K562 (cell line): ENCODE measurements around the gene VWA1. TPM values are rescaled to one million over a fixed set of nuclear protein-coding genes. Genes with fewer than 3 reads are reported as not detected.

Source experiments
- E4F1 ChIP-seq: fragments of 250-450 bp; sonication (Bioruptor Pico); IDR thresholded peaks from 2 replicates; pipeline ENCODE4 v1.5.0; 2021; ENCODE audit warnings: mild to moderate bottlenecking, borderline replicate concordance
- GATAD2A ChIP-seq: fragments of 450-650 bp; IDR thresholded peaks from 2 replicates; pipeline ENCODE4 v1.6.1; 2017
- HEY1 ChIP-seq: fragments of 250-450 bp; sonication (Bioruptor Pico); IDR thresholded peaks from 2 replicates; pipeline ENCODE4 v1.5.0; 2020; ENCODE audit warnings: mild to moderate bottlenecking, moderate library complexity, borderline replicate concordance
- JUN ChIP-seq, 2 experiments: sonication (generic) in 1 of 2; formaldehyde crosslinking in 1 of 2; IDR thresholded peaks; 2 replicates each; pipeline versions ENCODE4 v1.6.1 to v1.8.0; 2012 to 2022; ENCODE audit warnings: borderline replicate concordance in 2 of 2, mild to moderate bottlenecking in 2 of 2, improper control_type of control experiment in 1 of 2, low read depth in 1 of 2, low read length in 1 of 2, missing genetic modification reagents in 1 of 2
- MTA3 ChIP-seq: fragments of 450-650 bp; formaldehyde crosslinking; IDR thresholded peaks from 2 replicates; pipeline ENCODE4 v1.6.1; 2017; ENCODE audit warnings: mild to moderate bottlenecking, borderline replicate concordance
- NCOA1 ChIP-seq: fragments of 450-650 bp; IDR thresholded peaks from 2 replicates; pipeline ENCODE4 v1.6.1; 2016; ENCODE audit warnings: low read depth
- RREB1 ChIP-seq: fragments of 250-450 bp; sonication (Bioruptor Pico); IDR thresholded peaks from 2 replicates; pipeline ENCODE4 v1.4.0; 2020
- SMAD2 ChIP-seq: fragments of 150-350 bp; IDR thresholded peaks from 2 replicates; pipeline ENCODE4 v1.6.1; 2014; ENCODE audit warnings: low read depth, mild to moderate bottlenecking, low read length
- TAF7 ChIP-seq: fragments of 450-650 bp; IDR thresholded peaks from 2 replicates; pipeline ENCODE4 v1.6.1; 2016; ENCODE audit warnings: missing genetic modification characterization, missing compliant biosample characterization
- TARDBP ChIP-seq: fragments of 450-650 bp; IDR thresholded peaks from 2 replicates; pipeline ENCODE4 v1.6.1; 2016
- TCF15 ChIP-seq: fragments of 250-450 bp; sonication (Bioruptor Pico); IDR thresholded peaks from 2 replicates; pipeline ENCODE4 v1.8.0; 2022; ENCODE audit warnings: moderate library complexity, mild to moderate bottlenecking, inconsistent platforms
- TEAD1 ChIP-seq, 2 experiments: fragments of 450-650 bp in 1 of 2; sonication (generic) in 1 of 2; formaldehyde crosslinking; IDR thresholded peaks; 2 replicates each; pipeline versions ENCODE4 v1.4.0 to v1.8.0; 2020 to 2022; ENCODE audit warnings: mild to moderate bottlenecking in 2 of 2, missing genetic modification reagents in 1 of 2
- ZBTB7A ChIP-seq: IDR thresholded peaks from 2 replicates; pipeline ENCODE4 v1.6.1; 2011; ENCODE audit warnings: low read depth, mild to moderate bottlenecking, low read length, moderate library complexity, borderline replicate concordance; ENCODE audit not compliant: control insufficient read depth
- polyA plus RNA-seq, 8 experiments: library from polyadenylated mRNA; depleted of rRNA in 4 of 8; stranded (reverse) in 5 of 8; unstranded in 3 of 8; fragments of >200 nt; fragmentation: Nextera tagmentation in 2 of 8; fragmentation: Illumina TruSeq in 1 of 8; extraction: Ambion mirVana in 2 of 8; extraction: Trizol in 1 of 8; gene quantifications; 2 replicates each; pipeline versions ENCODE4 v1.2.1 to v1.2.3, GENCODE V29; 2011 to 2014; ENCODE audit warnings: inconsistent platforms in 1 of 8, missing spikeins in 1 of 8
- total RNA-seq, 7 experiments: library from RNA; depleted of rRNA in 6 of 7; stranded (reverse); fragments of >200 nt in 6 of 7; fragmentation: Illumina TruSeq in 2 of 7; extraction: Trizol in 2 of 7; gene quantifications; 2 replicates each; pipeline versions ENCODE4 v1.2.1 to v1.2.3, GENCODE V29; 2011 to 2021; ENCODE audit warnings: low replicate concordance in 1 of 7
- TF ChIP-seq, protein P1 (sequence below): fragments of 450-650 bp; formaldehyde crosslinking; IDR thresholded peaks from 2 replicates; pipeline ENCODE4 v1.4.0; 2022; ENCODE audit warnings: missing genetic modification characterization

The VWA1 gene
- total and polyA plus RNA-seq, 9 of the 15 experiments (the other 6 are each of a cell fraction or from before 2014, with no cell fraction given): 0.01 to 6.4 (median 0.85) TPM

- TF ChIP-seq RREB1 (CRISPR knock-in tag): no peak
- TF ChIP-seq TARDBP: 0 out of 2 replicates have a peak, but pooled peaks have one; percentile 43
- no peak for TF ChIP-seq SMAD2
- no peak for TF ChIP-seq TCF15 (CRISPR knock-in tag)
- TF ChIP-seq E4F1 (CRISPR knock-in tag): no peak
- TF ChIP-seq TEAD1 (CRISPR knock-in tag; IDR thresholded peaks at IDR 0.05): peak in 1 of 2 experiments; percentile 61; a peak in 1 of 4 replicates
- peak; percentile 64; the same call in 1 of the 2 replicates for TF ChIP-seq JUN (IDR thresholded peaks at IDR 0.05; ENCODE audit: borderline replicate concordance, low read depth, low read length)
- TF ChIP-seq JUN (CRISPR knock-in tag; IDR thresholded peaks at IDR 0.05; ENCODE audit: borderline replicate concordance): no peak
- no peak for TF ChIP-seq HEY1 (CRISPR knock-in tag)
- TF ChIP-seq MTA3: peak; percentile 96
- no peak for TF ChIP-seq GATAD2A
- TF ChIP-seq, protein P1, sequence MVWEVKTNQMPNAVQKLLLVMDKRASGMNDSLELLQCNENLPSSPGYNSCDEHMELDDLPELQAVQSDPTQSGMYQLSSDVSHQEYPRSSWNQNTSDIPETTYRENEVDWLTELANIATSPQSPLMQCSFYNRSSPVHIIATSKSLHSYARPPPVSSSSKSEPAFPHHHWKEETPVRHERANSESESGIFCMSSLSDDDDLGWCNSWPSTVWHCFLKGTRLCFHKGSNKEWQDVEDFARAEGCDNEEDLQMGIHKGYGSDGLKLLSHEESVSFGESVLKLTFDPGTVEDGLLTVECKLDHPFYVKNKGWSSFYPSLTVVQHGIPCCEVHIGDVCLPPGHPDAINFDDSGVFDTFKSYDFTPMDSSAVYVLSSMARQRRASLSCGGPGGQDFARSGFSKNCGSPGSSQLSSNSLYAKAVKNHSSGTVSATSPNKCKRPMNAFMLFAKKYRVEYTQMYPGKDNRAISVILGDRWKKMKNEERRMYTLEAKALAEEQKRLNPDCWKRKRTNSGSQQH (CRISPR knock-in tag): no peak
- no peak for TF ChIP-seq TAF7 (tag)
- no peak; the same call in 1 of the 2 replicates for TF ChIP-seq ZBTB7A
- TF ChIP-seq NCOA1: peak; percentile 28; the same call in 1 of the 2 replicates
Measured at GRCh38 chr1:1471389-1472052, 36.0 kb downstream of the VWA1 start, which contains the start of gene ATAD3B (continued).
